Urothelium cell line (cell line): ENCODE data around the gene CAMK4.

ENCODE experiments used
- DNase-seq: peaks from one replicate; pipeline ENCODE4 v3.0.0; 2011; ENCODE audit warnings: low spot score, mixed read lengths
- FAIRE-seq: peaks from 2 replicates; lab custom pipeline; 2011; peaks lifted over from hg19 to GRCh38; lab: Jason Lieb, UNC

Gene CAMK4

GRCh38 chr5:111472579-111472978 lies 248.4 kb downstream of the CAMK4 start:
- no peak for DNase-seq
- FAIRE-seq, result no peak

- no peak for DNase-seq
- no peak for FAIRE-seq
These were observed 254.1 kb downstream of the CAMK4 start for GRCh38 chr5:111478266-111478665.

GRCh38 chr5:111478898-111479297 lies 254.7 kb downstream of the CAMK4 start:
- FAIRE-seq, result no peak
- DNase-seq, result no peak

- FAIRE-seq (no peak), DNase-seq (no peak)
These were observed 256.2 kb downstream of the CAMK4 start for GRCh38 chr5:111480346-111480745.

GRCh38 chr5:111486055-111486454 lies 261.9 kb downstream of the CAMK4 start:
- DNase-seq, result no peak
- FAIRE-seq, result no peak

- no peak for FAIRE-seq
- no peak for DNase-seq
These were observed 262.7 kb downstream of the CAMK4 start for GRCh38 chr5:111486926-111487325.

GRCh38 chr5:111488353-111488752 lies 264.2 kb downstream of the CAMK4 start:
- FAIRE-seq, result no peak
- DNase-seq, result no peak

- no peak for DNase-seq
- FAIRE-seq, result peak; percentile 52
These were observed 268.8 kb downstream of the CAMK4 start for GRCh38 chr5:111493031-111493430.

GRCh38 chr5:111494355-111494999 lies 270.3 kb downstream of the CAMK4 start:
- no peak for FAIRE-seq

GRCh38 chr5:111495159-111495558 lies 271.0 kb downstream of the CAMK4 start:
- DNase-seq (no peak), FAIRE-seq (no peak)

More at GRCh38 chr5:111494355-111494999, 270.3 kb downstream of the CAMK4 start:
- no peak for DNase-seq

GRCh38 chr5:111498346-111498745 lies 274.2 kb downstream of the CAMK4 start:
- DNase-seq (no peak), FAIRE-seq (no peak)

- no peak for FAIRE-seq
- DNase-seq, result no peak
These were observed 278.8 kb downstream of the CAMK4 start for GRCh38 chr5:111502956-111503355.

GRCh38 chr5:111505096-111505495 lies 280.9 kb downstream of the CAMK4 start:
- FAIRE-seq (no peak), DNase-seq (no peak)

- DNase-seq, result no peak
These were observed 283.1 kb downstream of the CAMK4 start for GRCh38 chr5:111507276-111507675.

GRCh38 chr5:111509119-111509518 lies 284.9 kb downstream of the CAMK4 start:
- FAIRE-seq (no peak), DNase-seq (no peak)

More at GRCh38 chr5:111507276-111507675, 283.1 kb downstream of the CAMK4 start:
- FAIRE-seq, result no peak

- FAIRE-seq, result no peak
- DNase-seq, result no peak
These were observed 287.1 kb downstream of the CAMK4 start for GRCh38 chr5:111511174-111511830.

GRCh38 chr5:111511831-111512374 lies 287.7 kb downstream of the CAMK4 start:
- FAIRE-seq, result no peak

GRCh38 chr5:111512375-111513130 lies 288.4 kb downstream of the CAMK4 start, which contains the start of gene STARD4:
Gene STARD4 (minus strand): TSS chr5:111512535. CDS start chr5:111507433, 5,102 bp downstream.
- FAIRE-seq (peak; percentile 97), DNase-seq (peak; percentile 95)

More at GRCh38 chr5:111511831-111512374, 287.7 kb downstream of the CAMK4 start:
- DNase-seq, result no peak

GRCh38 chr5:111513131-111513520 lies 288.9 kb downstream of the CAMK4 start:
- DNase-seq (no peak), FAIRE-seq (no peak)

- DNase-seq (no peak), FAIRE-seq (no peak)
These were observed 289.9 kb downstream of the CAMK4 start for GRCh38 chr5:111514087-111514486.

GRCh38 chr5:111517853-111518501 lies 293.8 kb downstream of the CAMK4 start:
- DNase-seq (no peak), FAIRE-seq (no peak)
